ENCODE results near the gene HOXB8. TPM values are rescaled to one million over a fixed set of nuclear protein-coding genes. Genes with fewer than 3 reads are reported as not detected.

Gene HOXB8
- total and polyA plus RNA-seq, 10 of the 15 experiments (the other 5 are each of a cell fraction or from before 2014, with no cell fraction given), result 0.21 TPM; not detected in 9

DNA sequence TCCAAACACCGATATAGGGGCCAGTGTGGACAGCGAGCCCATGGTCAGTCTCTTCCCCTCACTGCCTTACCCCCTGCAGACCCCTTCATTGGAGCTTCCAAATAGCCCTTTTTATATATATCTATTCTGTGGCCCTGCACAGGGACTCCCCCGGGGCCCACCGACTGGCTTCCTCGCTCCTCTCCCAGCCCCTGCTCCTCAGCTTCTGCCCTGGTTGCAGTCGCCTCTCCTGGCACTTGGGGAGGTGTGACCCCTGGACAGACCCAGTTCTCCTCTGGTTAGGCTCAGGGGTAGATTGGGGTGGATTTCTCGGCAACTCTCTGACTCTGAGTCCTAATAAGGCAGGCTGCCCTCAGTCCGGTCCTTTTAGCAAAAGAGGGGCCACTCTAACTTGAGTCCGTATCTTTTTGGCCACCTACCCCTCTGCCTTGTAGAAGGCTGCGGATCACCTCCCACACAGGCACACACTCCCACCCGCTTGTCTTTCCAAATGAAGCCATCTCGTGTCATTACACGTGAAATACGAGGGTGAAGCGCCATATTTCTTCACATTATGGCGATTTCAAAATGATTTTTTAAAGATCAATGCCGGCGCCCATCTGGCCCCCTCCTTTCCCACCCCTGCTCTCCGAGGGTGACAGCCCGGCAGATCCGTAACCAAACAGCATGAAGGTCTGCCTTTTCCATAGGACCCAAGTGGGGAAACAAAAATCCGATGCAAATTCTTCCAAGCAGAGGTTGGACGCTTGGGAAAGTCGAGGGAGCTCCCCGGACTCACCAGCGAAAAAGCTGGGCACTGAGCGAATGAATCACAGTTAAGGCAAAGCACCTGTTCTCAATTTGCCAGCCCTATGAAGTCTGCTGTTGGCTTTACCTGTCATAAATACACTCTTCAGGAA lies 12.8 kb upstream of the HOXB8 start (continued):
- TF ChIP-seq, protein P1, sequence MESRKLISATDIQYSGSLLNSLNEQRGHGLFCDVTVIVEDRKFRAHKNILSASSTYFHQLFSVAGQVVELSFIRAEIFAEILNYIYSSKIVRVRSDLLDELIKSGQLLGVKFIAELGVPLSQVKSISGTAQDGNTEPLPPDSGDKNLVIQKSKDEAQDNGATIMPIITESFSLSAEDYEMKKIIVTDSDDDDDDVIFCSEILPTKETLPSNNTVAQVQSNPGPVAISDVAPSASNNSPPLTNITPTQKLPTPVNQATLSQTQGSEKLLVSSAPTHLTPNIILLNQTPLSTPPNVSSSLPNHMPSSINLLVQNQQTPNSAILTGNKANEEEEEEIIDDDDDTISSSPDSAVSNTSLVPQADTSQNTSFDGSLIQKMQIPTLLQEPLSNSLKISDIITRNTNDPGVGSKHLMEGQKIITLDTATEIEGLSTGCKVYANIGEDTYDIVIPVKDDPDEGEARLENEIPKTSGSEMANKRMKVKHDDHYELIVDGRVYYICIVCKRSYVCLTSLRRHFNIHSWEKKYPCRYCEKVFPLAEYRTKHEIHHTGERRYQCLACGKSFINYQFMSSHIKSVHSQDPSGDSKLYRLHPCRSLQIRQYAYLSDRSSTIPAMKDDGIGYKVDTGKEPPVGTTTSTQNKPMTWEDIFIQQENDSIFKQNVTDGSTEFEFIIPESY (IDR thresholded peaks at IDR 0.05), result no peak
- TF ChIP-seq, protein P2, sequence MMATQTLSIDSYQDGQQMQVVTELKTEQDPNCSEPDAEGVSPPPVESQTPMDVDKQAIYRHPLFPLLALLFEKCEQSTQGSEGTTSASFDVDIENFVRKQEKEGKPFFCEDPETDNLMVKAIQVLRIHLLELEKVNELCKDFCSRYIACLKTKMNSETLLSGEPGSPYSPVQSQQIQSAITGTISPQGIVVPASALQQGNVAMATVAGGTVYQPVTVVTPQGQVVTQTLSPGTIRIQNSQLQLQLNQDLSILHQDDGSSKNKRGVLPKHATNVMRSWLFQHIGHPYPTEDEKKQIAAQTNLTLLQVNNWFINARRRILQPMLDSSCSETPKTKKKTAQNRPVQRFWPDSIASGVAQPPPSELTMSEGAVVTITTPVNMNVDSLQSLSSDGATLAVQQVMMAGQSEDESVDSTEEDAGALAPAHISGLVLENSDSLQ (IDR thresholded peaks at IDR 0.05), result no peak

DNA sequence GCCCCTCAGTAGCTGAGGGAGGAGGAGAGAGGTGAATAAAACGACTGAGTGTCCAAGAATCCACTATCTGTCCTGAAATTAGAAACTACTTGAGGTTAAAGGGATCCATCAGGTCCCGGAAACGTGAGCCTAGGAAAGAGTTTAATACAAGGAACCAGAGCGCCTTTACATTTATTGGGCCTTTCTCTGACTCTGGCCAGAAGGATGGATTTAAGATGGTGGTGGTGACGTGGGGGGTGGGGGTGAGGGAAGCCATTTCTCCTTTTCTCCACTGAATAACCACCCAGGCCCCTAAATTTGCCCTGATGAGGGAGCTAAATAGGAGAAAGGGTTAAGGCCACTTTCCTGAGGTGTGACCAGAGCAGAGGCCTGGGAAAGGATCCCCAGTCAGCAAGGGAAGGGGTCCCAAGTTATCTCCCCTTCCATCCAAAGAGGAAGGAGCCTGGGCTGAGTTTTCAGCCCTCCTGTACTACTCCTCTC lies 12.1 kb upstream of the HOXB8 start:
- no peaks in the 10 kb centered on the region; a peak in 1 of 4 replicates for H3K36me3 ChIP-seq (ENCODE audit: control insufficient read depth in 2 of 2, insufficient read depth in 2 of 2, low read length in 1 of 2)
- ChIA-PET CTCF (interaction anchor here (1.1 to 2.4 kb wide), 2 partner anchors 8 to 10 kb away, joined by 3 to 16 read pairs; no protein-coding TSS in a partner anchor), SMC1A (ENCODE audit: uncharacterized antibody, unreplicated experiment) (interaction anchor here (1.4 kb wide), 1 partner anchor 9 kb away, joined by 3 read pairs; no protein-coding TSS in a partner anchor), POLR2A (no interaction called here), RAD21 (ENCODE audit: unreplicated experiment) (interaction anchor here (1.0 kb wide), 1 partner anchor 21 kb away, joined by 3 read pairs; no protein-coding TSS in a partner anchor)
- H3K4me3 ChIP-seq, result no peak overlapping the region
- 60% methylated on average over 5 of the region's 5 CpGs for WGBS (ENCODE audit: insufficient coverage, insufficient replicate concordance, low lambda C conversion rate, missing lambda C conversion rate)
- ATAC-seq, result no peak
- H4K20me1 ChIP-seq (ENCODE audit: control insufficient read depth, insufficient read depth), result no peaks in the 10 kb centered on the region
- no peak overlapping the region for H3K27ac ChIP-seq (ENCODE audit: control insufficient read depth, insufficient read depth)
- peaks cover 7% of the 10 kb centered on the region for H3K4me1 ChIP-seq (ENCODE audit: control insufficient read depth, insufficient read depth, low read length)
- H3K27me3 ChIP-seq (replicated peaks in 1 of 2; ENCODE audit: control insufficient read depth in 2 of 2, insufficient read depth in 2 of 2, low read length in 1 of 2), result peaks cover 33 to 34% of the 10 kb centered on the region in 2 experiments
- H3K4me2 ChIP-seq (ENCODE audit: control insufficient read depth, insufficient read depth), result no peak overlapping the region
- intact Hi-C loops (cut with micrococcal nuclease; ENCODE audit: unreplicated experiment), result no loop called here
- no peaks in the 10 kb centered on the region for H3K79me2 ChIP-seq (ENCODE audit: control insufficient read depth, insufficient read depth, low read length)
- BruUV-seq (replicated peaks), result no TSS peak
- H3K9ac ChIP-seq (ENCODE audit: control insufficient read depth, insufficient read depth, low read length), result no peak overlapping the region
- no peak for DNase-seq (ENCODE audit: low read depth, low spot score)
- H3K9me3 ChIP-seq (replicated peaks; ENCODE audit: control insufficient read depth, insufficient read depth, low read length), result no peaks in the 10 kb centered on the region
- FAIRE-seq, result no peak
- in situ Hi-C loops (cut with MboI), result loop anchor here (10.0 kb wide), 1 partner anchor 782 kb away; the partner anchor contains the start of gene SCRN2
- H2AFZ ChIP-seq (ENCODE audit: control insufficient read depth, low read depth, low read length), result no peak overlapping the region
- TF ChIP-seq, protein P3, sequence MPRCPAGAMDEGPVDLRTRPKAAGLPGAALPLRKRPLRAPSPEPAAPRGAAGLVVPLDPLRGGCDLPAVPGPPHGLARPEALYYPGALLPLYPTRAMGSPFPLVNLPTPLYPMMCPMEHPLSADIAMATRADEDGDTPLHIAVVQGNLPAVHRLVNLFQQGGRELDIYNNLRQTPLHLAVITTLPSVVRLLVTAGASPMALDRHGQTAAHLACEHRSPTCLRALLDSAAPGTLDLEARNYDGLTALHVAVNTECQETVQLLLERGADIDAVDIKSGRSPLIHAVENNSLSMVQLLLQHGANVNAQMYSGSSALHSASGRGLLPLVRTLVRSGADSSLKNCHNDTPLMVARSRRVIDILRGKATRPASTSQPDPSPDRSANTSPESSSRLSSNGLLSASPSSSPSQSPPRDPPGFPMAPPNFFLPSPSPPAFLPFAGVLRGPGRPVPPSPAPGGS (IDR thresholded peaks at IDR 0.05; ENCODE audit: borderline replicate concordance, insufficient read depth, low read depth, low read length, poor library complexity, severe bottlenecking), result no peak
- TF ChIP-seq BACH1 (IDR thresholded peaks at IDR 0.05; ENCODE audit: borderline replicate concordance), result no peak
- no peak for TF ChIP-seq ASH2L (IDR thresholded peaks at IDR 0.05; ENCODE audit: borderline replicate concordance, low read depth)
- no peak for TF ChIP-seq HDAC6 (IDR thresholded peaks at IDR 0.05; ENCODE audit: unreplicated experiment)
- TF ChIP-seq, protein P4, sequence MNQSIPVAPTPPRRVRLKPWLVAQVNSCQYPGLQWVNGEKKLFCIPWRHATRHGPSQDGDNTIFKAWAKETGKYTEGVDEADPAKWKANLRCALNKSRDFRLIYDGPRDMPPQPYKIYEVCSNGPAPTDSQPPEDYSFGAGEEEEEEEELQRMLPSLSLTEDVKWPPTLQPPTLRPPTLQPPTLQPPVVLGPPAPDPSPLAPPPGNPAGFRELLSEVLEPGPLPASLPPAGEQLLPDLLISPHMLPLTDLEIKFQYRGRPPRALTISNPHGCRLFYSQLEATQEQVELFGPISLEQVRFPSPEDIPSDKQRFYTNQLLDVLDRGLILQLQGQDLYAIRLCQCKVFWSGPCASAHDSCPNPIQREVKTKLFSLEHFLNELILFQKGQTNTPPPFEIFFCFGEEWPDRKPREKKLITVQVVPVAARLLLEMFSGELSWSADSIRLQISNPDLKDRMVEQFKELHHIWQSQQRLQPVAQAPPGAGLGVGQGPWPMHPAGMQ (IDR thresholded peaks at IDR 0.05; ENCODE audit: borderline replicate concordance), result no peak
- no peak for TF ChIP-seq ZNF622 (IDR thresholded peaks at IDR 0.05)
- TF ChIP-seq HDGF (IDR thresholded peaks at IDR 0.05), result no peak
- no peak for TF ChIP-seq POLR2AphosphoS5 (IDR thresholded peaks at IDR 0.05; ENCODE audit: low read length)
- TF ChIP-seq, protein P5, sequence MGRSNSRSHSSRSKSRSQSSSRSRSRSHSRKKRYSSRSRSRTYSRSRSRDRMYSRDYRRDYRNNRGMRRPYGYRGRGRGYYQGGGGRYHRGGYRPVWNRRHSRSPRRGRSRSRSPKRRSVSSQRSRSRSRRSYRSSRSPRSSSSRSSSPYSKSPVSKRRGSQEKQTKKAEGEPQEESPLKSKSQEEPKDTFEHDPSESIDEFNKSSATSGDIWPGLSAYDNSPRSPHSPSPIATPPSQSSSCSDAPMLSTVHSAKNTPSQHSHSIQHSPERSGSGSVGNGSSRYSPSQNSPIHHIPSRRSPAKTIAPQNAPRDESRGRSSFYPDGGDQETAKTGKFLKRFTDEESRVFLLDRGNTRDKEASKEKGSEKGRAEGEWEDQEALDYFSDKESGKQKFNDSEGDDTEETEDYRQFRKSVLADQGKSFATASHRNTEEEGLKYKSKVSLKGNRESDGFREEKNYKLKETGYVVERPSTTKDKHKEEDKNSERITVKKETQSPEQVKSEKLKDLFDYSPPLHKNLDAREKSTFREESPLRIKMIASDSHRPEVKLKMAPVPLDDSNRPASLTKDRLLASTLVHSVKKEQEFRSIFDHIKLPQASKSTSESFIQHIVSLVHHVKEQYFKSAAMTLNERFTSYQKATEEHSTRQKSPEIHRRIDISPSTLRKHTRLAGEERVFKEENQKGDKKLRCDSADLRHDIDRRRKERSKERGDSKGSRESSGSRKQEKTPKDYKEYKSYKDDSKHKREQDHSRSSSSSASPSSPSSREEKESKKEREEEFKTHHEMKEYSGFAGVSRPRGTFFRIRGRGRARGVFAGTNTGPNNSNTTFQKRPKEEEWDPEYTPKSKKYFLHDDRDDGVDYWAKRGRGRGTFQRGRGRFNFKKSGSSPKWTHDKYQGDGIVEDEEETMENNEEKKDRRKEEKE (IDR thresholded peaks at IDR 0.05), result no peak
